GM18867 (cell line): Measurements from ENCODE around the gene GTF2A2.

Source experiments
- ATAC-seq: cut with Tn5 transposase; IDR thresholded peaks from one replicate; pipeline ENCODE4 v1.9.1; 2021; ENCODE audit warnings: mild to moderate bottlenecking, moderate library complexity; ENCODE audit not compliant: unreplicated experiment

The GTF2A2 gene

GRCh38 chr15:59609730-59610712 is 47.3 kb downstream of the GTF2A2 start:
- no peak for ATAC-seq

GRCh38 chr15:59605994-59606393 is 51.3 kb downstream of the GTF2A2 start:
- ATAC-seq, result no peak

- ATAC-seq, result no peak
Measured at GRCh38 chr15:59598461-59598860, 58.9 kb downstream of the GTF2A2 start.

- ATAC-seq, result no peak
Measured at GRCh38 chr15:59596640-59597039, 60.7 kb downstream of the GTF2A2 start.

DNA sequence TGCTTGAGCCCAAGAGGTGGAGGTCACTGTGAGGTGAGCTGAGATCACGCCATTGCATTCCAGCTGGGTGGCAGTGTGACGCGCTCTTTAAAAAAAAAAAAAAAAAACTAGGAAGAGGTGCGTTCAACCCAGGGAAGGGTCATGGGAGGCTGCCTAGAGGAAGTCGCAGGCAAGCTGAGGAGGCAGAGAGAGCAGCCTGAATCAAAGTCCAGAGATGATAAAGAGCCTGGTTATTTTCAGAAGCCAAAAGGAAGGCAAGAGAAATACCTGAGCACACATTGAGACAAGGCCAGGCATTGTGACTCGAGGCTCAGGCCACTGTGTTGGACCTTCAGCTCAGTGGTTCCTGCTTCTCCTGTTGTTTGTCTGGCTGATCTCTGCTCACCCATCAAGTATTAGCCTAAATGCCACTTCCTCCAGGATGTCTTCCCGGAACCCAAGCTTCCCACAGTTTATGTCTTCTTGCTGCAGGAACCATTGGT is 61.8 kb downstream of the GTF2A2 start:
- no peak for ATAC-seq

- no peak for ATAC-seq
Measured at GRCh38 chr15:59594991-59595390, 62.3 kb downstream of the GTF2A2 start.

DNA sequence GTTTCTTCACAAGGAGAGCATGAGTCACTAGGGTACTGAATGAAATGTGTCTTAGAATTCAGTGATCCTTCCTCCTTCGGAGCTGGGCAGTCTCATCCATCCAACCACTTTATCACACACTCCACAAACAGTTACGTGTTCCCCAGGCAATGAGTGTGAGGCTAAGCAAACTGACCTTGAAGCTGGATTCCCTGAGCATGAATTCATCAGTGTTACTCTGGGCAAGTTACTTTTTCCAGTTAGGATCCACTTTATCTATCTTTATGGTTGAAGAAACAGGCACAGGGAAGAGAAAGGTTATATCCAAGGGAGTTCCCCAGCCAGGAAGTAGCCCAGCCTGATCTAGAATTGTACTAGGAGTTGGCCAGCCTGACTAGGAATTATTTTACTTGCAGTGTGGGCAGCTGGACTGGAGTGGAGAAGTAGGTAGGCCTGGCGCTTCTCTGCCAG is 62.8 kb downstream of the GTF2A2 start:
- ATAC-seq, result no peak

GRCh38 chr15:59591356-59591755 is 66.0 kb downstream of the GTF2A2 start:
- no peak for ATAC-seq

GRCh38 chr15:59590027-59590426 is 67.3 kb downstream of the GTF2A2 start:
- no peak for ATAC-seq
